ENCODE data around the gene AKR1B1.

GRCh38 chr7:134432296-134433152 lies 26.4 kb downstream of the AKR1B1 start:
- TF ChIP-seq, protein P1, sequence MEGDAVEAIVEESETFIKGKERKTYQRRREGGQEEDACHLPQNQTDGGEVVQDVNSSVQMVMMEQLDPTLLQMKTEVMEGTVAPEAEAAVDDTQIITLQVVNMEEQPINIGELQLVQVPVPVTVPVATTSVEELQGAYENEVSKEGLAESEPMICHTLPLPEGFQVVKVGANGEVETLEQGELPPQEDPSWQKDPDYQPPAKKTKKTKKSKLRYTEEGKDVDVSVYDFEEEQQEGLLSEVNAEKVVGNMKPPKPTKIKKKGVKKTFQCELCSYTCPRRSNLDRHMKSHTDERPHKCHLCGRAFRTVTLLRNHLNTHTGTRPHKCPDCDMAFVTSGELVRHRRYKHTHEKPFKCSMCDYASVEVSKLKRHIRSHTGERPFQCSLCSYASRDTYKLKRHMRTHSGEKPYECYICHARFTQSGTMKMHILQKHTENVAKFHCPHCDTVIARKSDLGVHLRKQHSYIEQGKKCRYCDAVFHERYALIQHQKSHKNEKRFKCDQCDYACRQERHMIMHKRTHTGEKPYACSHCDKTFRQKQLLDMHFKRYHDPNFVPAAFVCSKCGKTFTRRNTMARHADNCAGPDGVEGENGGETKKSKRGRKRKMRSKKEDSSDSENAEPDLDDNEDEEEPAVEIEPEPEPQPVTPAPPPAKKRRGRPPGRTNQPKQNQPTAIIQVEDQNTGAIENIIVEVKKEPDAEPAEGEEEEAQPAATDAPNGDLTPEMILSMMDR (IDR thresholded peaks at IDR 0.05) = peak in 1 of 3 donors; percentile 72
- TF ChIP-seq POLR2A (IDR thresholded peaks at IDR 0.05) = no peak

Measured in lower leg skin (tissue), 3 donors.